Measurements from ENCODE around the gene DGKQ. TPM values are rescaled to one million over a fixed set of nuclear protein-coding genes. Genes with fewer than 3 reads are reported as not detected.

The DGKQ gene
- total and polyA plus RNA-seq, 2 of the 13 experiments (the other 11 are each of a cell fraction or from before 2014, with no cell fraction given) = 4.5 to 7.2 TPM

DNA sequence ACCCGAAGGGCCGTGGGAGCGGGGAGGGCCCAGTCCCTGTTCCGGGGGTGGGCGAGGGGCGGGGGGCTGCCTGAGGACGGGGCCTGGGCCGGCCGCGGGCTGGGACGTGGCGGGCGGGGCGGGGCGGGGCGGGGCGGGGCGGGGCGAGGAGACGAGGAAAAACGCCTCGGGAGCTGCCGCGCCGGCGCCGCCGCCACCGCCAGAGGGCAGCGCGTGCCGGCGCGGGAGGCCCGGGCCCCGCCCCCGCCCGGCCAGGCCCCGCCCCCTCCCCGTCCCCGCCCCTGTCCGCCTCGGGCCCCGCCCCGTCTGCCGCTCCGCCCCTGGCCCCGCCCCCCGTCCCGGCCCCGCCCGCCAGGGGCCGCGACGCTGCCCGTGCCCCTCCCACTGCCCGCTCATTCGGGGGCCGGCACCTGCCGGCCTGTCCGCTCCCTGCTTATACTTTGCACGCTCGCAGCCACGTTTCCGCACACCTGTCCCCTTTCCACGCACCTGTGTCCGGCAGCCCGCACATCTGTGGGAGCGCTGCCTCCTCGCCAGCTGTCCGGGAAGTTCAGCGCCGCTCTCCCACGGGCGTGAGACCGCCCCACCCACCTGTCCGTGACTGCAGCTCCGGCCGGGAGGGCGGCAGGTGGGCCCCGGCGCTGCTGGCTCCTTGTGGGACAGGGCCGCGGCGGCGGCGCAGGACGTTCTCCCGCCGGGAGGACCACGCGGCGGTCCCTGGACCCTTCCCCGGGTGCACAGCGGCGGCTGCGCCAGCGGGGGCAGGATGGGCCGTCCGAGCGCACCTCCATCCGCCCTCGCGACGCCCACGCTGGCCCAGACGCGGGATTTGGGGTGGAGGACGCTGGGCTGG lies 36.4 kb upstream of the DGKQ start (continued):
- TF ChIP-seq ZNF235 (CRISPR knock-in tag; IDR thresholded peaks at IDR 0.05; ENCODE audit: borderline replicate concordance) (no peak), SALL2 (CRISPR knock-in tag; IDR thresholded peaks at IDR 0.05) (peak; percentile 69; the same call in 1 of the 2 replicates), ATRX (CRISPR knock-in tag; IDR thresholded peaks at IDR 0.05; ENCODE audit: borderline replicate concordance) (no peak), ZNF570 (CRISPR knock-in tag; IDR thresholded peaks at IDR 0.05; ENCODE audit: borderline replicate concordance) (no peak), TBX3 (IDR thresholded peaks at IDR 0.05; ENCODE audit: borderline replicate concordance) (no peak), HMGA1 (CRISPR knock-in tag; conservative IDR thresholded peaks at IDR 0.05) (no peak), ATF7 (IDR thresholded peaks at IDR 0.05) (no peak), ATF7 (CRISPR knock-in tag; IDR thresholded peaks at IDR 0.05) (no peak), BHLHE40 (IDR thresholded peaks at IDR 0.05; ENCODE audit: low read length) (no peak), TAF15 (IDR thresholded peaks at IDR 0.05; ENCODE audit: low read depth, low read length, poor library complexity, severe bottlenecking) (no peak), ZNF709 (CRISPR knock-in tag; IDR thresholded peaks at IDR 0.05) (no peak), PHB2 (IDR thresholded peaks at IDR 0.05; ENCODE audit: partially characterized antibody) (no peak), FOXO1 (CRISPR knock-in tag; IDR thresholded peaks at IDR 0.05) (no peak), SRSF4 (IDR thresholded peaks at IDR 0.05; ENCODE audit: low read depth, low read length, poor library complexity, severe bottlenecking) (no peak), THAP11 (CRISPR knock-in tag; IDR thresholded peaks at IDR 0.05) (no peak)
- TF ChIP-seq, protein P1, sequence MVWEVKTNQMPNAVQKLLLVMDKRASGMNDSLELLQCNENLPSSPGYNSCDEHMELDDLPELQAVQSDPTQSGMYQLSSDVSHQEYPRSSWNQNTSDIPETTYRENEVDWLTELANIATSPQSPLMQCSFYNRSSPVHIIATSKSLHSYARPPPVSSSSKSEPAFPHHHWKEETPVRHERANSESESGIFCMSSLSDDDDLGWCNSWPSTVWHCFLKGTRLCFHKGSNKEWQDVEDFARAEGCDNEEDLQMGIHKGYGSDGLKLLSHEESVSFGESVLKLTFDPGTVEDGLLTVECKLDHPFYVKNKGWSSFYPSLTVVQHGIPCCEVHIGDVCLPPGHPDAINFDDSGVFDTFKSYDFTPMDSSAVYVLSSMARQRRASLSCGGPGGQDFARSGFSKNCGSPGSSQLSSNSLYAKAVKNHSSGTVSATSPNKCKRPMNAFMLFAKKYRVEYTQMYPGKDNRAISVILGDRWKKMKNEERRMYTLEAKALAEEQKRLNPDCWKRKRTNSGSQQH (CRISPR knock-in tag; IDR thresholded peaks at IDR 0.05; ENCODE audit: low read depth) = no peak
- TF ChIP-seq, protein P2, sequence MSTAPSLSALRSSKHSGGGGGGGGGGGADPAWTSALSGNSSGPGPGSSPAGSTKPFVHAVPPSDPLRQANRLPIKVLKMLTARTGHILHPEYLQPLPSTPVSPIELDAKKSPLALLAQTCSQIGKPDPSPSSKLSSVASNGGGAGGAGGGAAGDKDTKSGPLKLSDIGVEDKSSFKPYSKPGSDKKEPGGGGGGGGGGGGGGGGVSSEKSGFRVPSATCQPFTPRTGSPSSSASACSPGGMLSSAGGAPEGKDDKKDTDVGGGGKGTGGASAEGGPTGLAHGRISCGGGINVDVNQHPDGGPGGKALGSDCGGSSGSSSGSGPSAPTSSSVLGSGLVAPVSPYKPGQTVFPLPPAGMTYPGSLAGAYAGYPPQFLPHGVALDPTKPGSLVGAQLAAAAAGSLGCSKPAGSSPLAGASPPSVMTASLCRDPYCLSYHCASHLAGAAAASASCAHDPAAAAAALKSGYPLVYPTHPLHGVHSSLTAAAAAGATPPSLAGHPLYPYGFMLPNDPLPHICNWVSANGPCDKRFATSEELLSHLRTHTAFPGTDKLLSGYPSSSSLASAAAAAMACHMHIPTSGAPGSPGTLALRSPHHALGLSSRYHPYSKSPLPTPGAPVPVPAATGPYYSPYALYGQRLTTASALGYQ (CRISPR knock-in tag; IDR thresholded peaks at IDR 0.05) = no peak
- TF ChIP-seq, protein P3, sequence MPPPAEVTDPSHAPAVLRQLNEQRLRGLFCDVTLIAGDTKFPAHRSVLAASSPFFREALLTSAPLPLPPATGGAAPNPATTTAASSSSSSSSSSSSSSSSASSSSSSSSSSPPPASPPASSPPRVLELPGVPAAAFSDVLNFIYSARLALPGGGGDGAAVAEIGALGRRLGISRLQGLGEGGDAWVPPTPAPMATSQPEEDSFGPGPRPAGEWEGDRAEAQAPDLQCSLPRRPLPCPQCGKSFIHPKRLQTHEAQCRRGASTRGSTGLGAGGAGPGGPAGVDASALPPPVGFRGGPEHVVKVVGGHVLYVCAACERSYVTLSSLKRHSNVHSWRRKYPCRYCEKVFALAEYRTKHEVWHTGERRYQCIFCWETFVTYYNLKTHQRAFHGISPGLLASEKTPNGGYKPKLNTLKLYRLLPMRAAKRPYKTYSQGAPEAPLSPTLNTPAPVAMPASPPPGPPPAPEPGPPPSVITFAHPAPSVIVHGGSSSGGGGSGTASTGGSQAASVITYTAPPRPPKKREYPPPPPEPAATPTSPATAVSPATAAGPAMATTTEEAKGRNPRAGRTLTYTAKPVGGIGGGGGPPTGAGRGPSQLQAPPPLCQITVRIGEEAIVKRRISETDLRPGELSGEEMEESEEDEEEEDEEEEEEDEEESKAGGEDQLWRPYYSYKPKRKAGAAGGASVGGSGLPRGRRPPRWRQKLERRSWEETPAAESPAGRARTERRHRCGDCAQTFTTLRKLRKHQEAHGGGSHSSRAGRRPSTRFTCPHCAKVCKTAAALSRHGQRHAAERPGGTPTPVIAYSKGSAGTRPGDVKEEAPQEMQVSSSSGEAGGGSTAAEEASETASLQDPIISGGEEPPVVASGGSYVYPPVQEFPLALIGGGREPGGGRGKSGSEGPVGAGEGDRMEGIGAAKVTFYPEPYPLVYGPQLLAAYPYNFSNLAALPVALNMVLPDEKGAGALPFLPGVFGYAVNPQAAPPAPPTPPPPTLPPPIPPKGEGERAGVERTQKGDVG (CRISPR knock-in tag; IDR thresholded peaks at IDR 0.05; ENCODE audit: borderline replicate concordance) = no peak
- TF ChIP-seq, protein P4, sequence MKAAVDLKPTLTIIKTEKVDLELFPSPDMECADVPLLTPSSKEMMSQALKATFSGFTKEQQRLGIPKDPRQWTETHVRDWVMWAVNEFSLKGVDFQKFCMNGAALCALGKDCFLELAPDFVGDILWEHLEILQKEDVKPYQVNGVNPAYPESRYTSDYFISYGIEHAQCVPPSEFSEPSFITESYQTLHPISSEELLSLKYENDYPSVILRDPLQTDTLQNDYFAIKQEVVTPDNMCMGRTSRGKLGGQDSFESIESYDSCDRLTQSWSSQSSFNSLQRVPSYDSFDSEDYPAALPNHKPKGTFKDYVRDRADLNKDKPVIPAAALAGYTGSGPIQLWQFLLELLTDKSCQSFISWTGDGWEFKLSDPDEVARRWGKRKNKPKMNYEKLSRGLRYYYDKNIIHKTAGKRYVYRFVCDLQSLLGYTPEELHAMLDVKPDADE (CRISPR knock-in tag; IDR thresholded peaks at IDR 0.05) = no peak
- TF ChIP-seq, protein P5, sequence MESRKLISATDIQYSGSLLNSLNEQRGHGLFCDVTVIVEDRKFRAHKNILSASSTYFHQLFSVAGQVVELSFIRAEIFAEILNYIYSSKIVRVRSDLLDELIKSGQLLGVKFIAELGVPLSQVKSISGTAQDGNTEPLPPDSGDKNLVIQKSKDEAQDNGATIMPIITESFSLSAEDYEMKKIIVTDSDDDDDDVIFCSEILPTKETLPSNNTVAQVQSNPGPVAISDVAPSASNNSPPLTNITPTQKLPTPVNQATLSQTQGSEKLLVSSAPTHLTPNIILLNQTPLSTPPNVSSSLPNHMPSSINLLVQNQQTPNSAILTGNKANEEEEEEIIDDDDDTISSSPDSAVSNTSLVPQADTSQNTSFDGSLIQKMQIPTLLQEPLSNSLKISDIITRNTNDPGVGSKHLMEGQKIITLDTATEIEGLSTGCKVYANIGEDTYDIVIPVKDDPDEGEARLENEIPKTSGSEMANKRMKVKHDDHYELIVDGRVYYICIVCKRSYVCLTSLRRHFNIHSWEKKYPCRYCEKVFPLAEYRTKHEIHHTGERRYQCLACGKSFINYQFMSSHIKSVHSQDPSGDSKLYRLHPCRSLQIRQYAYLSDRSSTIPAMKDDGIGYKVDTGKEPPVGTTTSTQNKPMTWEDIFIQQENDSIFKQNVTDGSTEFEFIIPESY (CRISPR knock-in tag; IDR thresholded peaks at IDR 0.05) = no peak
